Vagina (tissue), 2 donors: ENCODE data around the gene KCNG2.

Source experiments
- CTCF ChIP-seq, 3 experiments: fragments of 450-650 bp in 2 of 3; fragments of 200-600 bp in 1 of 3; sonication (generic) in 1 of 3; IDR thresholded peaks; one replicate each; pipeline ENCODE4 v1.5.1; 2017 to 2019; ENCODE audit warnings: antibody characterized with exemption in 3 of 3, mild to moderate bottlenecking in 2 of 3, moderate library complexity in 2 of 3
- POLR2A ChIP-seq, 2 donors: fragments of 450-650 bp; IDR thresholded peaks; one replicate each; pipeline ENCODE4 v1.6.1; 2017; ENCODE audit warnings: antibody characterized with exemption in 2 of 2, mild to moderate bottlenecking in 2 of 2, moderate library complexity in 2 of 2

- TF ChIP-seq CTCF (IDR thresholded peaks at IDR 0.05) (no peak), POLR2A (IDR thresholded peaks at IDR 0.05) (no peak)
Observed at GRCh38 chr18:79769698-79770500, 27.8 kb upstream of the KCNG2 start.
